GM06990 (cell line): ENCODE data around the gene OLIG3.

ENCODE experiments used
- DNase-seq: peaks from one replicate; pipeline ENCODE4 v3.0.0-alpha.2; 2011; ENCODE audit not compliant: insufficient read length; ENCODE audit errors: extremely low read depth
- H3K27me3 ChIP-seq: replicated peaks from 2 replicates; pipeline ENCODE4 v1.6.0; 2011; ENCODE audit warnings: low read length; ENCODE audit not compliant: control insufficient read depth, insufficient read depth
- H3K36me3 ChIP-seq: 2 replicates; pipeline ENCODE4 v1.5.1; 2011; ENCODE audit warnings: low read length; ENCODE audit not compliant: control insufficient read depth, insufficient read depth
- H3K4me3 ChIP-seq: replicated peaks from 2 replicates; pipeline ENCODE4 v1.5.1; 2011; ENCODE audit warnings: low read depth, mild to moderate bottlenecking, control low read depth, low read length
- TF ChIP-seq, protein P1 (sequence below): IDR thresholded peaks from 2 replicates; pipeline ENCODE4 v1.5.1; 2011; ENCODE audit warnings: low read length, control low read depth, mild to moderate bottlenecking, inconsistent platforms; ENCODE audit not compliant: insufficient read depth, poor library complexity, severe bottlenecking

OLIG3 gene

DNA sequence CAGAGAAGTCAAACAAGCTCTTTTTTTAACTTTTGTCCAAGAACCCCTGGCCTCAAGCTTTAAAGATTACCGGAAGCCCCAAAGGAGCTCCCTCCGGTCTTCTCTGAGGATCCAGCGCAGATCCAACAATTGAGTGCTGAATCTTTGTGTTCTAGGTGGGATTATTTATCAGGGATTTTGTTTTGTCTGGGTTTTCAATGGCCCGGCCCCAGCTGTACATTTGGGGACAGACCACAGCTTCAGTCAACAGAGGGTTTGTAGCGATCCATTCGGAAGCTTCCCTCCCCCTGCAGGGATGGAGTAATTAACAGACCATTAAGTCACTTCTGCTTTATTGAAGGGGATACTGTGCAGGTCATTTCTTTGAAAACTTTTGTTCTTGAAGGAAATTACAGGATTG, 7.8 kb downstream of the OLIG3 start:
- no peak for DNase-seq
- no peaks in the 10 kb centered on the region; the same call in none of the 2 replicates for H3K27me3 ChIP-seq
- no peaks in the 10 kb centered on the region for H3K36me3 ChIP-seq
- H3K4me3 ChIP-seq = no peak overlapping the region
- TF ChIP-seq, protein P1, sequence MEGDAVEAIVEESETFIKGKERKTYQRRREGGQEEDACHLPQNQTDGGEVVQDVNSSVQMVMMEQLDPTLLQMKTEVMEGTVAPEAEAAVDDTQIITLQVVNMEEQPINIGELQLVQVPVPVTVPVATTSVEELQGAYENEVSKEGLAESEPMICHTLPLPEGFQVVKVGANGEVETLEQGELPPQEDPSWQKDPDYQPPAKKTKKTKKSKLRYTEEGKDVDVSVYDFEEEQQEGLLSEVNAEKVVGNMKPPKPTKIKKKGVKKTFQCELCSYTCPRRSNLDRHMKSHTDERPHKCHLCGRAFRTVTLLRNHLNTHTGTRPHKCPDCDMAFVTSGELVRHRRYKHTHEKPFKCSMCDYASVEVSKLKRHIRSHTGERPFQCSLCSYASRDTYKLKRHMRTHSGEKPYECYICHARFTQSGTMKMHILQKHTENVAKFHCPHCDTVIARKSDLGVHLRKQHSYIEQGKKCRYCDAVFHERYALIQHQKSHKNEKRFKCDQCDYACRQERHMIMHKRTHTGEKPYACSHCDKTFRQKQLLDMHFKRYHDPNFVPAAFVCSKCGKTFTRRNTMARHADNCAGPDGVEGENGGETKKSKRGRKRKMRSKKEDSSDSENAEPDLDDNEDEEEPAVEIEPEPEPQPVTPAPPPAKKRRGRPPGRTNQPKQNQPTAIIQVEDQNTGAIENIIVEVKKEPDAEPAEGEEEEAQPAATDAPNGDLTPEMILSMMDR = no peak

DNA sequence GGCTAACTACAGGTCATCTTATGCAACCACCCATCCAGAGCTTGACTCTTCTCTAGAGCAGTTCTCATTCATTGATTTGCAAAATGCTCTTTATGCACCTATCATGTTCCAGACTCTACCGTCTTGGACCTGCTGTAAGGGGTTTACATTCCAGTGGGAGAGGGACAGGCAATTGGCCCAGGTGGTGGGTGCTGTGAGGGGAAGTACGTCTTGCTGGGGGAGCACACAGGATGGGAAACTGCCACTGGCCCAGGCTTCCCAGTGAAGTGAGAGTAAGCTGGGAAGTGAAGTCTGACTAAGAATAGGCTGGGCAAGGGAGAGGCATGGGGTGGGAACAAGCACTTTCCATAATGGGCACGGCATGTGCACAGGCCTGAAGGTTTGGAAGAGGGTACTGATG, 13.8 kb downstream of the OLIG3 start:
- TF ChIP-seq, protein P1 = no peak
- H3K27me3 ChIP-seq = peaks cover 1% of the 10 kb centered on the region; the same call in 1 of the 2 replicates

DNA sequence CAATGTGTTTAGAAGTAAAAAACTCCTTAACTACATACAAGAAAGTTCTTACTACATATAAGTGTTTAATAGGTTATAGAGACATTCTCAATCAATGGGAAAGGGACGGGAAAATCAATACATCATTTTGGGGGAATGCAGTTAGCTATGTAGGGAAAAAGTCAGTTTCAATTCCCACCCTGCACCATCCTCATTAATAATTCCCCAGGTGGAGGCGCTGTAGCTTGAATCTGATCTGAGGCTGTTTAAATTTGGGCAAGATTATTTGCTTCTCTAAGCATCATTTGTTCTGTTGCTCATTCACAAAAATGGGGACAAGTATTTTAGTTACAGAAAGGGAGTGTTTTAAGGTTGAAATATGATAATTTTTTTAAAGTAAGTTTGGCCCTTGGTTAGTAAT, 19.1 kb downstream of the OLIG3 start:
- no peak overlapping the region for H3K4me3 ChIP-seq
- DNase-seq = no peak
- H3K27me3 ChIP-seq = peaks cover 1% of the 10 kb centered on the region; the same call in 1 of the 2 replicates
- no peaks in the 10 kb centered on the region for H3K36me3 ChIP-seq
- TF ChIP-seq, protein P1 = no peak

More for the DNA sequence above, 13.8 kb downstream of the OLIG3 start:
- H3K36me3 ChIP-seq = no peaks in the 10 kb centered on the region
- no peak overlapping the region for H3K4me3 ChIP-seq
- no peak for DNase-seq

DNA sequence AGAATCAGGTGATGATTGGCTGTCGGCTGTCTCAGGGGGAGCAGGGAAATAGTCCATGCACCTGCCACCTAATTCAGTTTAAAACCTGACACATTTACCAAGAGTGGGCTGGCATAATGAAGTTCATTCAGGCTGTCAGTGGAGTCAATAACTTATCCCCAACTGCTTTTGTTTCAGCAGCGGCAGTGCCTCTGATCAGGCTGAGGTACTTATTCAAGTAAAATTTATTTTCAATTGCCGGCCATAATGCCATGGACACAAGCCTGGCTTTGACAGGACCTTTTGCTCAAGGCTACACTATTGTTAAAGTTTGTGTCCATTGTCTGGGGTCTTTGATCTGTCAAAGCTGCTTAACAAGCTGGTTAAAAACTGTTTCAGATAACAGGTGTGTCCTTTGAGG, 20.6 kb downstream of the OLIG3 start:
- no peaks in the 10 kb centered on the region for H3K36me3 ChIP-seq
- TF ChIP-seq, protein P1 = no peak
- DNase-seq = no peak
- no peak overlapping the region for H3K4me3 ChIP-seq
- no peaks in the 10 kb centered on the region; the same call in 1 of the 2 replicates for H3K27me3 ChIP-seq

DNA sequence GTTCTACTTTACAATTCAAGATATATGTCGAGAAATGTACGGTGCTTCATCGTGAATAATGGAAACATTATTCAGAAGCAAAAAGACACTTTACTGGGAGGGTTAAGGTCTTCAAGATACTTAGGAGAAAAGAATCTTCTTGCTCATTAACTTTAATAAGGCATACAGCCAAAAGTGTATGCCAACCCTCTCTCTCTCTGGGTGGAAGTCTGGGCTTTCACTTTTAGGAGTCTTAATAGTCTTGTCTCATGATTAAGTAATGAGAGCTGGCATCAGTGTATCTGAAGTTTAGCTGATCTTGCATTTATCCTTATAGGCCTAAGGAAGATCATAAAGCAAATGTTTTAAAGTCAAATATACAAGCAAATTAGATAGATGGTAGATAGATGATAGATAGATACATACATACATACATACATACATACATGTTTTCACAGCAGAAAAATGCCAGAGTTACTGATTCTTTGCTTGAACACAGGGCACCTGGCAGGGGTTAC, 21.5 kb downstream of the OLIG3 start:
- Histone ChIP-seq H3K4me3 (no peak overlapping the region), H3K36me3 (no peaks in the 10 kb centered on the region), H3K27me3 (no peaks in the 10 kb centered on the region)
- TF ChIP-seq, protein P1 = no peak
- no peak for DNase-seq

DNA sequence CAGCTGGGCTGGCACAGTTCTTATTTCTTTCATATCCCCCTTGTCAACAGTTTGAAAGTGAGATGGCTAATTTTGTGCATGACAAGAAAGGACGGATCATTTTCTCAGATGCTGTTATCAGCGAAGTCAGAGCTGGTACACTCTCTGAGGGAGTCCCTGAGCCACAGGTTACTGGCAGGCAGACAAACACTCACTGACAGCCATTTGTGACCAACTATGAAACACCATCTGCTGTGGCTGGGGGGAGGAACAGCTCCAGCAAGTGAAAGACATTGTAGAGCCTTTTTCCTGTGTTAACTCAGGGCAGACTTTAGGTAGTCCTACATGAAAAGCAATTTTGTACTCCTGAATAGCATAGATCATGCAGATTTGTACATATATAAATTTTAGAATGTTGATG, 22.2 kb downstream of the OLIG3 start:
- TF ChIP-seq, protein P1 = no peak

More for the DNA sequence above, 22.2 kb downstream of the OLIG3 start:
- Histone ChIP-seq H3K4me3 (no peak overlapping the region), H3K36me3 (no peaks in the 10 kb centered on the region), H3K27me3 (no peaks in the 10 kb centered on the region)
- no peak for DNase-seq
